ENCODE results near the gene FAM219A. TPM values are rescaled to one million over a fixed set of nuclear protein-coding genes. Genes with fewer than 3 reads are reported as not detected.
A peak's percentile ranks its signal among the peaks of the same experiment; 100 is the strongest.

FAM219A gene
- total RNA-seq, 1 experiment from 2014 or later, result 20.6 TPM

DNA sequence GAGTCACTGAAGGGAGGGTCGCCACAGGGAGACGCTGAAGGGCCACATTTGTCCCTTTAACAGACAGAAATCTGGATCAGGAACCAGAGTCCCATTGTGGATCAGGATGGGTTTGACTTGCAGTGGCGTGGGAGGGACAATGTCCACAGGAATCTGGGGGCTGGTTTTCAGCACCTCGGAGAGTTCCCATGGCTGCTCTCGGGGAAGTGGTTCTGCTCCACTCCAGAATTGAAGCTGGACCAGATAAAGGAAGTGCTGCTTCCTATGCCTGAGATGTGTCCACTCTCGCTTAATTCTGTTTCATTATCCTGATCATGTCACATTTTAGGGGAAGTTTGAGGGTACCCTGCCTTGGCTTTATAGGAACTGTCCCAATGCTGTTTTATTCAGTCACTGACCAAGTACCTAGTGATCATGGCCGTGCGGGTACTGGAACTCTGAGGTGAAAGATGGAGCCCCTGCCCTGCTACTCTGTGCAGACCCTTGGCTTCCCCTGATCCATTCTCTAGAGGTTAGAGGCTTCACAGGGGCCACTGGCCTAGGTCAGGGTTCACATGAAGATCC, 35.7 kb upstream of the FAM219A start:
- no peaks in the 10 kb centered on the region for H3K36me3 Mint-ChIP-seq
- no peak overlapping the region for H3K27ac Mint-ChIP-seq
- CTCF ChIA-PET, result interaction anchor here (1.0 to 3.3 kb wide), 4 partner anchors 9 to 90 kb away, joined by 4 to 19 read pairs (median 8); no protein-coding TSS in a partner anchor
- no peak overlapping the region for H3K4me3 Mint-ChIP-seq
- H3K9me3 Mint-ChIP-seq, result no peaks in the 10 kb centered on the region
- POLR2A ChIA-PET, result no interaction called here
- H3K4me1 Mint-ChIP-seq, result peaks cover 4% of the 10 kb centered on the region; the same call in 1 of the 2 replicates
- no peaks in the 10 kb centered on the region for H3K27me3 Mint-ChIP-seq (ENCODE audit: low read depth)
- TF ChIP-seq, protein P1, sequence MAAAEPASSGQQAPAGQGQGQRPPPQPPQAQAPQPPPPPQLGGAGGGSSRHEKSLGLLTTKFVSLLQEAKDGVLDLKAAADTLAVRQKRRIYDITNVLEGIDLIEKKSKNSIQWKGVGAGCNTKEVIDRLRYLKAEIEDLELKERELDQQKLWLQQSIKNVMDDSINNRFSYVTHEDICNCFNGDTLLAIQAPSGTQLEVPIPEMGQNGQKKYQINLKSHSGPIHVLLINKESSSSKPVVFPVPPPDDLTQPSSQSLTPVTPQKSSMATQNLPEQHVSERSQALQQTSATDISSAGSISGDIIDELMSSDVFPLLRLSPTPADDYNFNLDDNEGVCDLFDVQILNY (CRISPR knock-in tag; IDR thresholded peaks at IDR 0.05), result no peak
- TF ChIP-seq MYBL2 (CRISPR knock-in tag; IDR thresholded peaks at IDR 0.05) (peak; percentile 56; the same call in 1 of the 2 replicates), ZNF121 (CRISPR knock-in tag; IDR thresholded peaks at IDR 0.05) (no peak), NFATC4 (CRISPR knock-in tag; IDR thresholded peaks at IDR 0.05) (no peak), CREM (CRISPR knock-in tag; IDR thresholded peaks at IDR 0.05) (0 out of 2 replicates have a peak, but pooled peaks have one; percentile 32), ETV6 (CRISPR knock-in tag; IDR thresholded peaks at IDR 0.05) (0 out of 2 replicates have a peak, but pooled peaks have one; percentile 32), TP53 (CRISPR knock-in tag; IDR thresholded peaks at IDR 0.05) (peak; percentile 36; the same call in 1 of the 2 replicates), FOXP1 (CRISPR knock-in tag; IDR thresholded peaks at IDR 0.05; ENCODE audit: borderline replicate concordance) (no peak), SMAD4 (CRISPR knock-in tag; IDR thresholded peaks at IDR 0.05) (0 out of 2 replicates have a peak, but pooled peaks have one; percentile 34), NR1H2 (CRISPR knock-in tag; IDR thresholded peaks at IDR 0.05) (no peak), NFYB (CRISPR knock-in tag; conservative IDR thresholded peaks at IDR 0.05; ENCODE audit: low read depth) (no peak), MXD4 (CRISPR knock-in tag; IDR thresholded peaks at IDR 0.05; ENCODE audit: borderline replicate concordance) (no peak), ZNF671 (CRISPR knock-in tag; IDR thresholded peaks at IDR 0.05) (no peak), ZNF317 (CRISPR knock-in tag; IDR thresholded peaks at IDR 0.05; ENCODE audit: borderline replicate concordance, low read depth) (0 out of 2 replicates have a peak, but pooled peaks have one; percentile 12), NFE2L1 (CRISPR knock-in tag; IDR thresholded peaks at IDR 0.05) (peak; percentile 70; the same call in 1 of the 2 replicates), TEAD1 (CRISPR knock-in tag; IDR thresholded peaks at IDR 0.05) (0 out of 2 replicates have a peak, but pooled peaks have one; percentile 40), JUN (CRISPR knock-in tag; IDR thresholded peaks at IDR 0.05) (peak; percentile 84; the same call in 1 of the 2 replicates), TEAD4 (CRISPR knock-in tag; IDR thresholded peaks at IDR 0.05) (0 out of 2 replicates have a peak, but pooled peaks have one; percentile 43)
- TF ChIP-seq, protein P2, sequence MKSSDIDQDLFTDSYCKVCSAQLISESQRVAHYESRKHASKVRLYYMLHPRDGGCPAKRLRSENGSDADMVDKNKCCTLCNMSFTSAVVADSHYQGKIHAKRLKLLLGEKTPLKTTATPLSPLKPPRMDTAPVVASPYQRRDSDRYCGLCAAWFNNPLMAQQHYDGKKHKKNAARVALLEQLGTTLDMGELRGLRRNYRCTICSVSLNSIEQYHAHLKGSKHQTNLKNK (CRISPR knock-in tag; IDR thresholded peaks at IDR 0.05), result no peak
- TF ChIP-seq, protein P3, sequence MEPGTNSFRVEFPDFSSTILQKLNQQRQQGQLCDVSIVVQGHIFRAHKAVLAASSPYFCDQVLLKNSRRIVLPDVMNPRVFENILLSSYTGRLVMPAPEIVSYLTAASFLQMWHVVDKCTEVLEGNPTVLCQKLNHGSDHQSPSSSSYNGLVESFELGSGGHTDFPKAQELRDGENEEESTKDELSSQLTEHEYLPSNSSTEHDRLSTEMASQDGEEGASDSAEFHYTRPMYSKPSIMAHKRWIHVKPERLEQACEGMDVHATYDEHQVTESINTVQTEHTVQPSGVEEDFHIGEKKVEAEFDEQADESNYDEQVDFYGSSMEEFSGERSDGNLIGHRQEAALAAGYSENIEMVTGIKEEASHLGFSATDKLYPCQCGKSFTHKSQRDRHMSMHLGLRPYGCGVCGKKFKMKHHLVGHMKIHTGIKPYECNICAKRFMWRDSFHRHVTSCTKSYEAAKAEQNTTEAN (CRISPR knock-in tag; IDR thresholded peaks at IDR 0.05), result 0 out of 2 replicates have a peak, but pooled peaks have one; percentile 25
- TF ChIP-seq, protein P4, sequence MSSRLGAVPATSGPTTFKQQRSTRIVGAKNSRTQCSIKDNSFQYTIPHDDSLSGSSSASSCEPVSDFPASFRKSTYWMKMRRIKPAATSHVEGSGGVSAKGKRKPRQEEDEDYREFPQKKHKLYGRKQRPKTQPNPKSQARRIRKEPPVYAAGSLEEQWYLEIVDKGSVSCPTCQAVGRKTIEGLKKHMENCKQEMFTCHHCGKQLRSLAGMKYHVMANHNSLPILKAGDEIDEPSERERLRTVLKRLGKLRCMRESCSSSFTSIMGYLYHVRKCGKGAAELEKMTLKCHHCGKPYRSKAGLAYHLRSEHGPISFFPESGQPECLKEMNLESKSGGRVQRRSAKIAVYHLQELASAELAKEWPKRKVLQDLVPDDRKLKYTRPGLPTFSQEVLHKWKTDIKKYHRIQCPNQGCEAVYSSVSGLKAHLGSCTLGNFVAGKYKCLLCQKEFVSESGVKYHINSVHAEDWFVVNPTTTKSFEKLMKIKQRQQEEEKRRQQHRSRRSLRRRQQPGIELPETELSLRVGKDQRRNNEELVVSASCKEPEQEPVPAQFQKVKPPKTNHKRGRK (CRISPR knock-in tag; IDR thresholded peaks at IDR 0.05; ENCODE audit: borderline replicate concordance), result 0 out of 2 replicates have a peak, but pooled peaks have one; percentile 32
- TF ChIP-seq, protein P5, sequence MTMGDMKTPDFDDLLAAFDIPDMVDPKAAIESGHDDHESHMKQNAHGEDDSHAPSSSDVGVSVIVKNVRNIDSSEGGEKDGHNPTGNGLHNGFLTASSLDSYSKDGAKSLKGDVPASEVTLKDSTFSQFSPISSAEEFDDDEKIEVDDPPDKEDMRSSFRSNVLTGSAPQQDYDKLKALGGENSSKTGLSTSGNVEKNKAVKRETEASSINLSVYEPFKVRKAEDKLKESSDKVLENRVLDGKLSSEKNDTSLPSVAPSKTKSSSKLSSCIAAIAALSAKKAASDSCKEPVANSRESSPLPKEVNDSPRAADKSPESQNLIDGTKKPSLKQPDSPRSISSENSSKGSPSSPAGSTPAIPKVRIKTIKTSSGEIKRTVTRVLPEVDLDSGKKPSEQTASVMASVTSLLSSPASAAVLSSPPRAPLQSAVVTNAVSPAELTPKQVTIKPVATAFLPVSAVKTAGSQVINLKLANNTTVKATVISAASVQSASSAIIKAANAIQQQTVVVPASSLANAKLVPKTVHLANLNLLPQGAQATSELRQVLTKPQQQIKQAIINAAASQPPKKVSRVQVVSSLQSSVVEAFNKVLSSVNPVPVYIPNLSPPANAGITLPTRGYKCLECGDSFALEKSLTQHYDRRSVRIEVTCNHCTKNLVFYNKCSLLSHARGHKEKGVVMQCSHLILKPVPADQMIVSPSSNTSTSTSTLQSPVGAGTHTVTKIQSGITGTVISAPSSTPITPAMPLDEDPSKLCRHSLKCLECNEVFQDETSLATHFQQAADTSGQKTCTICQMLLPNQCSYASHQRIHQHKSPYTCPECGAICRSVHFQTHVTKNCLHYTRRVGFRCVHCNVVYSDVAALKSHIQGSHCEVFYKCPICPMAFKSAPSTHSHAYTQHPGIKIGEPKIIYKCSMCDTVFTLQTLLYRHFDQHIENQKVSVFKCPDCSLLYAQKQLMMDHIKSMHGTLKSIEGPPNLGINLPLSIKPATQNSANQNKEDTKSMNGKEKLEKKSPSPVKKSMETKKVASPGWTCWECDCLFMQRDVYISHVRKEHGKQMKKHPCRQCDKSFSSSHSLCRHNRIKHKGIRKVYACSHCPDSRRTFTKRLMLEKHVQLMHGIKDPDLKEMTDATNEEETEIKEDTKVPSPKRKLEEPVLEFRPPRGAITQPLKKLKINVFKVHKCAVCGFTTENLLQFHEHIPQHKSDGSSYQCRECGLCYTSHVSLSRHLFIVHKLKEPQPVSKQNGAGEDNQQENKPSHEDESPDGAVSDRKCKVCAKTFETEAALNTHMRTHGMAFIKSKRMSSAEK (CRISPR knock-in tag; IDR thresholded peaks at IDR 0.05; ENCODE audit: borderline replicate concordance), result no peak
- TF ChIP-seq, protein P6, sequence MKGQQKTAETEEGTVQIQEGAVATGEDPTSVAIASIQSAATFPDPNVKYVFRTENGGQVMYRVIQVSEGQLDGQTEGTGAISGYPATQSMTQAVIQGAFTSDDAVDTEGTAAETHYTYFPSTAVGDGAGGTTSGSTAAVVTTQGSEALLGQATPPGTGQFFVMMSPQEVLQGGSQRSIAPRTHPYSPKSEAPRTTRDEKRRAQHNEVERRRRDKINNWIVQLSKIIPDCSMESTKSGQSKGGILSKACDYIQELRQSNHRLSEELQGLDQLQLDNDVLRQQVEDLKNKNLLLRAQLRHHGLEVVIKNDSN (CRISPR knock-in tag; IDR thresholded peaks at IDR 0.05), result no peak
- ATAC-seq (peak; percentile 76), DNase-seq (ENCODE audit: low spot score) (peak; percentile 78)
